ENCODE data around the gene DXO. TPM values are rescaled to one million over a fixed set of nuclear protein-coding genes. Genes with fewer than 3 reads are reported as not detected.

Gene DXO
- total and polyA plus RNA-seq, 4 donors: 4.5 to 11.0 (median 9.3) TPM

DNA sequence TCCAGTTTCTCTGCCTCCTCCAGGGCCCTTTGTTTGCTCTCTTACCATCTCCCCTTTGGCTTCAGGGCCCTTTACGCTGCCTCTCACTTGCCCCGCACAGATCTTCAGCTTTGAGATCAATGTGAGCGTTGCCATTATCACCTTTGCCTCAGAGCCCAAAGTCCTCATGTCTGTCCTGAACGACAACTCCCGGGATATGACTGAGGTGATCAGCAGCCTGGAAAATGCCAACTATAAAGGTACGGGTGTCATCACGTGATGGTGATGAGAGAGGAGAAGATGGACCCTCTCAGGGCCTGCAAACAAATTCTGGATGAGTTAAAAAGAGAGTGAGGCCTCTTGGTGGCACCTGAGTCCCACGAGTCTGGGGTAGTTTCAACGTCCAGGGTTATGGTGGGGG is 36.1 kb downstream of the DXO start:
- DNase-seq (ENCODE audit: low spot score): no peak
- 51% methylated on average over 9 of the region's 9 CpGs for WGBS

DNA sequence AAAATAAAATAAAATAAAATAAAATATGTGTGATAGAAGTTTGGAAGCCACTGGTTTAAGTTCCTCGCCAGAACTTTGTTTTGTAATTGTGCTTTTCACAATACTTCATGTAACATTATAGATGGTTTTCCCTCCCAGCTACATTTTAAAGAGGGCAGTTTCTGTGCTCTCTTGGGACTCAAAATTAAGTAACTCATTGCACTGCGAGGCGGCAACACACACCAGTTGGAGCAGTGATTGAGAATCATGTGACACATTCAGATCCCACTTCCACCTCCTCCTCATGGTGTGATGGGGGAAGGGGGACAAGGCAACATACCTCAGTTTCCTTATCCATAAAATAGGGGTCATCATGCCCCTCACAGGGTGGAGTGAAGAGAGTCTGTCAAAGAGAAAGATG is 36.9 kb downstream of the DXO start:
- TF ChIP-seq JUND (IDR thresholded peaks at IDR 0.05) (no peak), HNF4G (IDR thresholded peaks at IDR 0.05) (no peak), NR2F2 (IDR thresholded peaks at IDR 0.05) (no peak), FOXA1 (IDR thresholded peaks at IDR 0.05) (no peak), RXRA (IDR thresholded peaks at IDR 0.05) (no peak), SP1 (IDR thresholded peaks at IDR 0.05) (no peak), RAD21 (IDR thresholded peaks at IDR 0.05) (no peak)
- TF ChIP-seq, protein P1, sequence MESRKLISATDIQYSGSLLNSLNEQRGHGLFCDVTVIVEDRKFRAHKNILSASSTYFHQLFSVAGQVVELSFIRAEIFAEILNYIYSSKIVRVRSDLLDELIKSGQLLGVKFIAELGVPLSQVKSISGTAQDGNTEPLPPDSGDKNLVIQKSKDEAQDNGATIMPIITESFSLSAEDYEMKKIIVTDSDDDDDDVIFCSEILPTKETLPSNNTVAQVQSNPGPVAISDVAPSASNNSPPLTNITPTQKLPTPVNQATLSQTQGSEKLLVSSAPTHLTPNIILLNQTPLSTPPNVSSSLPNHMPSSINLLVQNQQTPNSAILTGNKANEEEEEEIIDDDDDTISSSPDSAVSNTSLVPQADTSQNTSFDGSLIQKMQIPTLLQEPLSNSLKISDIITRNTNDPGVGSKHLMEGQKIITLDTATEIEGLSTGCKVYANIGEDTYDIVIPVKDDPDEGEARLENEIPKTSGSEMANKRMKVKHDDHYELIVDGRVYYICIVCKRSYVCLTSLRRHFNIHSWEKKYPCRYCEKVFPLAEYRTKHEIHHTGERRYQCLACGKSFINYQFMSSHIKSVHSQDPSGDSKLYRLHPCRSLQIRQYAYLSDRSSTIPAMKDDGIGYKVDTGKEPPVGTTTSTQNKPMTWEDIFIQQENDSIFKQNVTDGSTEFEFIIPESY (IDR thresholded peaks at IDR 0.05): no peak
- TF ChIP-seq, protein P2, sequence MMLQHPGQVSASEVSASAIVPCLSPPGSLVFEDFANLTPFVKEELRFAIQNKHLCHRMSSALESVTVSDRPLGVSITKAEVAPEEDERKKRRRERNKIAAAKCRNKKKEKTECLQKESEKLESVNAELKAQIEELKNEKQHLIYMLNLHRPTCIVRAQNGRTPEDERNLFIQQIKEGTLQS (IDR thresholded peaks at IDR 0.05): no peak
- TF ChIP-seq, protein P3, sequence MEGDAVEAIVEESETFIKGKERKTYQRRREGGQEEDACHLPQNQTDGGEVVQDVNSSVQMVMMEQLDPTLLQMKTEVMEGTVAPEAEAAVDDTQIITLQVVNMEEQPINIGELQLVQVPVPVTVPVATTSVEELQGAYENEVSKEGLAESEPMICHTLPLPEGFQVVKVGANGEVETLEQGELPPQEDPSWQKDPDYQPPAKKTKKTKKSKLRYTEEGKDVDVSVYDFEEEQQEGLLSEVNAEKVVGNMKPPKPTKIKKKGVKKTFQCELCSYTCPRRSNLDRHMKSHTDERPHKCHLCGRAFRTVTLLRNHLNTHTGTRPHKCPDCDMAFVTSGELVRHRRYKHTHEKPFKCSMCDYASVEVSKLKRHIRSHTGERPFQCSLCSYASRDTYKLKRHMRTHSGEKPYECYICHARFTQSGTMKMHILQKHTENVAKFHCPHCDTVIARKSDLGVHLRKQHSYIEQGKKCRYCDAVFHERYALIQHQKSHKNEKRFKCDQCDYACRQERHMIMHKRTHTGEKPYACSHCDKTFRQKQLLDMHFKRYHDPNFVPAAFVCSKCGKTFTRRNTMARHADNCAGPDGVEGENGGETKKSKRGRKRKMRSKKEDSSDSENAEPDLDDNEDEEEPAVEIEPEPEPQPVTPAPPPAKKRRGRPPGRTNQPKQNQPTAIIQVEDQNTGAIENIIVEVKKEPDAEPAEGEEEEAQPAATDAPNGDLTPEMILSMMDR (IDR thresholded peaks at IDR 0.05; ENCODE audit: low read depth, low read length, missing input control): no peak
- peaks cover 5 to 37% (median 14%) of the 10 kb centered on the region in 4 donors for H3K36me3 ChIP-seq (ENCODE audit: control insufficient read depth in 4 of 4, insufficient read depth in 3 of 4, low read depth in 1 of 4, low read length in 3 of 4)
- 92% methylated on average over 3 of the region's 3 CpGs for WGBS
- H3K4me1 ChIP-seq (ENCODE audit: control insufficient read depth in 4 of 4, insufficient read depth in 4 of 4, low read length in 3 of 4): peaks cover 3 to 11% (median 10%) of the 10 kb centered on the region in 4 donors
- H3K27me3 ChIP-seq (ENCODE audit: control insufficient read depth in 4 of 4, insufficient read depth in 4 of 4, low read length in 3 of 4): no peaks in the 10 kb centered on the region
- no peak overlapping the region for H3K27ac ChIP-seq (ENCODE audit: low read depth in 1 of 2, low read length in 2 of 2)
- DNase-seq (ENCODE audit: low spot score): no peak
- no peak overlapping the region for H3K9ac ChIP-seq (ENCODE audit: low read depth in 1 of 2, low read length in 2 of 2)
- H3K9me3 ChIP-seq (ENCODE audit: control insufficient read depth in 4 of 4, low read length in 3 of 4): no peaks in the 10 kb centered on the region
- H3K4me3 ChIP-seq (ENCODE audit: low read depth in 1 of 3, low read length in 3 of 3): no peak overlapping the region

More for the DNA sequence above, 36.1 kb downstream of the DXO start:
- H3K4me3 ChIP-seq (ENCODE audit: low read depth in 1 of 3, low read length in 3 of 3): no peak overlapping the region
- TF ChIP-seq YY1 (IDR thresholded peaks at IDR 0.05): no peak
- no peak for TF ChIP-seq JUND (IDR thresholded peaks at IDR 0.05)
- TF ChIP-seq, protein P1 (IDR thresholded peaks at IDR 0.05): no peak
- no peak for TF ChIP-seq RXRA (IDR thresholded peaks at IDR 0.05)
- TF ChIP-seq EGR1 (IDR thresholded peaks at IDR 0.05; ENCODE audit: low read depth in 2 of 2): no peak
- no peak for TF ChIP-seq HNF4G (IDR thresholded peaks at IDR 0.05)
- TF ChIP-seq, protein P4, sequence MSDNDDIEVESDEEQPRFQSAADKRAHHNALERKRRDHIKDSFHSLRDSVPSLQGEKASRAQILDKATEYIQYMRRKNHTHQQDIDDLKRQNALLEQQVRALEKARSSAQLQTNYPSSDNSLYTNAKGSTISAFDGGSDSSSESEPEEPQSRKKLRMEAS (IDR thresholded peaks at IDR 0.05): no peak
- no peak for TF ChIP-seq FOXA1 (IDR thresholded peaks at IDR 0.05)
- TF ChIP-seq, protein P2 (IDR thresholded peaks at IDR 0.05): no peak
- TF ChIP-seq FOXA2 (IDR thresholded peaks at IDR 0.05): no peak
- peak; percentile 63 to 69 for TF ChIP-seq HNF4A (conservative IDR thresholded peaks at IDR 0.05)
- TF ChIP-seq GABPA (IDR thresholded peaks at IDR 0.05 in 1 of 2, conservative IDR thresholded peaks at IDR 0.05 in 1 of 2): no peak
- TF ChIP-seq NR2F2 (IDR thresholded peaks at IDR 0.05): no peak
- TF ChIP-seq SP1 (IDR thresholded peaks at IDR 0.05): peak; percentile 24
- H3K9ac ChIP-seq (ENCODE audit: low read depth in 1 of 2, low read length in 2 of 2): no peak overlapping the region
- no peaks in the 10 kb centered on the region for H3K9me3 ChIP-seq (ENCODE audit: control insufficient read depth in 4 of 4, low read length in 3 of 4)
- no peak overlapping the region for H3K27ac ChIP-seq (ENCODE audit: low read depth in 1 of 2, low read length in 2 of 2)
- H3K4me1 ChIP-seq (ENCODE audit: control insufficient read depth in 4 of 4, insufficient read depth in 4 of 4, low read length in 3 of 4): peaks cover 1 to 11% (median 8%) of the 10 kb centered on the region in 4 donors
- H3K36me3 ChIP-seq (ENCODE audit: control insufficient read depth in 4 of 4, insufficient read depth in 3 of 4, low read depth in 1 of 4, low read length in 3 of 4): peaks cover 8 to 36% (median 16%) of the 10 kb centered on the region in 4 donors
- H3K27me3 ChIP-seq (ENCODE audit: control insufficient read depth in 4 of 4, insufficient read depth in 4 of 4, low read length in 3 of 4): no peaks in the 10 kb centered on the region
